AG04450 (cell line): Measurements from ENCODE around the gene WDR12. TPM values are rescaled to one million over a fixed set of nuclear protein-coding genes. Genes with fewer than 3 reads are reported as not detected.
"Not testable (repeated sequence)": the region's sequence is repeated elsewhere in the genome, so short reads cannot be mapped to it uniquely, and the experiment has no call there.

Source experiments
- CTCF ChIA-PET: fragments of 300-600, 350-600 bp; formaldehyde crosslinking; extraction: SDS; loops from one replicate; lab custom pipeline; 2022; ENCODE audit warnings: antibody characterized with exemption, inconsistent platforms; lab: Charles Lee
- POLR2A ChIA-PET: fragments of 350-600 bp; formaldehyde crosslinking; extraction: SDS; loops from one replicate; lab custom pipeline; 2021; ENCODE audit warnings: antibody characterized with exemption, inconsistent platforms; lab: Yijun Ruan, JAX
- DNase-seq: peaks from one replicate; pipeline ENCODE4 v3.0.0-alpha.2; 2011; ENCODE audit warnings: low read depth, low spot score
- H3K27ac ChIP-seq: one replicate; pipeline ENCODE4 v1.5.1; 2012; ENCODE audit warnings: low read depth, low read length, control low read depth
- H3K27me3 ChIP-seq: one replicate; pipeline ENCODE4 v1.6.0; 2012; ENCODE audit warnings: low read length; ENCODE audit not compliant: control insufficient read depth, insufficient read depth
- H3K4me3 ChIP-seq: 2 replicates; pipeline ENCODE4 v1.5.1; 2011; ENCODE audit warnings: mild to moderate bottlenecking, low read depth, low read length, control low read depth
- H3K9me3 ChIP-seq: 2 replicates; pipeline ENCODE4 v1.5.1; 2012; ENCODE audit warnings: low read length; ENCODE audit not compliant: control insufficient read depth, insufficient read depth
- polyA minus RNA-seq: library from RNA; depleted of rRNA, polyadenylated mRNA; stranded (reverse); fragments of >200 nt; gene quantifications from 2 replicates; pipeline ENCODE4 v1.2.3, GENCODE V29; 2011; rRNA and poly(A)+ RNA removed
- polyA plus RNA-seq: library from polyadenylated mRNA; depleted of rRNA; stranded (reverse); fragments of >200 nt; gene quantifications from 2 replicates; pipeline ENCODE4 v1.2.3, GENCODE V29; 2011; rRNA removed
- TF ChIP-seq, protein P1 (sequence below): IDR thresholded peaks from 2 replicates; pipeline ENCODE4 v1.5.1; 2011; ENCODE audit warnings: low read depth, low read length, control low read depth, inconsistent platforms

The WDR12 gene
- 30.6 and 51.9 TPM in 2 replicates for polyA plus RNA-seq
- 6.9 and 17.1 TPM in 2 replicates for polyA minus RNA-seq

- H3K27me3 ChIP-seq = no peaks in the 10 kb centered on the region
- POLR2A ChIA-PET = interaction anchor here (0.7 to 1.2 kb wide), 5 partner anchors 21 to 498 kb away, joined by 3 to 5 read pairs (median 3); no protein-coding TSS in a partner anchor
- TF ChIP-seq, protein P1, sequence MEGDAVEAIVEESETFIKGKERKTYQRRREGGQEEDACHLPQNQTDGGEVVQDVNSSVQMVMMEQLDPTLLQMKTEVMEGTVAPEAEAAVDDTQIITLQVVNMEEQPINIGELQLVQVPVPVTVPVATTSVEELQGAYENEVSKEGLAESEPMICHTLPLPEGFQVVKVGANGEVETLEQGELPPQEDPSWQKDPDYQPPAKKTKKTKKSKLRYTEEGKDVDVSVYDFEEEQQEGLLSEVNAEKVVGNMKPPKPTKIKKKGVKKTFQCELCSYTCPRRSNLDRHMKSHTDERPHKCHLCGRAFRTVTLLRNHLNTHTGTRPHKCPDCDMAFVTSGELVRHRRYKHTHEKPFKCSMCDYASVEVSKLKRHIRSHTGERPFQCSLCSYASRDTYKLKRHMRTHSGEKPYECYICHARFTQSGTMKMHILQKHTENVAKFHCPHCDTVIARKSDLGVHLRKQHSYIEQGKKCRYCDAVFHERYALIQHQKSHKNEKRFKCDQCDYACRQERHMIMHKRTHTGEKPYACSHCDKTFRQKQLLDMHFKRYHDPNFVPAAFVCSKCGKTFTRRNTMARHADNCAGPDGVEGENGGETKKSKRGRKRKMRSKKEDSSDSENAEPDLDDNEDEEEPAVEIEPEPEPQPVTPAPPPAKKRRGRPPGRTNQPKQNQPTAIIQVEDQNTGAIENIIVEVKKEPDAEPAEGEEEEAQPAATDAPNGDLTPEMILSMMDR = no peak
- H3K9me3 ChIP-seq = no peaks in the 10 kb centered on the region
- H3K27ac ChIP-seq = peak within 1 kb of the TSS; percentile 93
- CTCF ChIA-PET = interaction anchor here (0.5 to 1.0 kb wide), 3 partner anchors 39 to 339 kb away, joined by 3 read pairs; no protein-coding TSS in a partner anchor
- peak; percentile 88 for DNase-seq
- H3K4me3 ChIP-seq = peak within 1 kb of the TSS; percentile 97
Observed at GRCh38 chr2:202911512-202912341, at the start of gene WDR12, which contains the start of gene CARF. Gene WDR12, minus strand, starts transcription at chr2:202911673. Its CDS starts 197 bp downstream, at chr2:202911476. Gene CARF, plus strand, starts transcription at chr2:202912275. Its CDS starts 29,628 bp downstream, at chr2:202941903.

DNA sequence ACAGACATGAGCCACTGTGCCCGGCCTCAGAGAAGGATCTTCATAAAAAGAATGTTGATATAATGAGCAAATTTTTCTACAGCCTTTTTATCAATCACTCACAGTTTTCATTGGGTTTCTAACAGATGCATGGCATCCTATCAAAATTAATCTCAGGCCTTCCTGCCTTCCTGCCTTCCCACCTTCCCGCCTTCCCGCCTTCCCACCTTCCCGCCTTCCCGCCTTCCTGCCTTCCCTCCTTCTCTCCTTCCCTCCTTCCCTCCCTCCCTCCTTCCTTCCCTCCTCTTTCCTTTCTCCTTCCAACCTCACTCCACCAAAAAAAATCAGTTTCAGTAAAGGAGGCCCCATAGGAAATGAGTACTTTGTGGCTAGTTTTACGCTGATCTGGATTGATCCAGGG, 49.1 kb upstream of the WDR12 start:
- H3K9me3 ChIP-seq = no peaks in the 10 kb centered on the region
- ChIA-PET CTCF (no interaction called here), POLR2A (no interaction called here)
- H3K27ac ChIP-seq = no peak overlapping the region
- TF ChIP-seq, protein P1 = no peak
- no peak for DNase-seq
- no peaks in the 10 kb centered on the region for H3K27me3 ChIP-seq
- H3K4me3 ChIP-seq = no peak overlapping the region

GRCh38 chr2:202950592-202950991, 39.1 kb upstream of the WDR12 start:
- Histone ChIP-seq H3K27ac (no peak overlapping the region), H3K27me3 (no peaks in the 10 kb centered on the region), H3K9me3 (no peaks in the 10 kb centered on the region), H3K4me3 (no peak overlapping the region)
- ChIA-PET POLR2A (no interaction called here), CTCF (interaction anchor here (1.0 kb wide), 1 partner anchor 39 kb away, joined by 3 read pairs; the partner anchor contains the start of genes CARF and WDR12)
- no peak for DNase-seq
- TF ChIP-seq, protein P1 = no peak

DNA sequence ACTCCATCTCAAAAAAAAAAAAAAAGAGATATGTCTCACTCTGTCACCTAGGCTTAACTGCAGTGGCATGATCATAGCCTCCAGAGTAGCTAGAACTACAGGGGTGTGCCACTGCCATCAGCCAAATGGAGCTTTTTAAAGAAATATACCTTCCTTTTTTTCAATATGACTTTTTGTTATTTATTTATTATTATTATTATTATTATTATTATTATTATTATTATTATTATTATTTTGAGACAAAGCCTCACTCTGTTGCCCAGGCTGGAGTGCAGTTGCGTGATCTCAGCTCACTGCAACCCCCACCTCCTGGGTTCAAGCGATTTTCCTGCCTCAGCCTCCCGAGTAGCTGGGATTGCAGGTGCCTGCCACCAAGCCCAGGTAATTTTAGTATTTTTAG, 37.9 kb upstream of the WDR12 start:
- H3K27ac ChIP-seq, POLR2A ChIA-PET, H3K27me3 ChIP-seq, DNase-seq, H3K4me3 ChIP-seq, H3K9me3 ChIP-seq, CTCF ChIA-PET: not testable (repeated sequence)

GRCh38 chr2:202945497-202945896, 34.0 kb upstream of the WDR12 start:
- no peak overlapping the region for H3K4me3 ChIP-seq
- CTCF ChIA-PET = no interaction called here
- TF ChIP-seq, protein P1 = no peak
- no peaks in the 10 kb centered on the region for H3K9me3 ChIP-seq
- DNase-seq = no peak
- no peaks in the 10 kb centered on the region for H3K27me3 ChIP-seq
- POLR2A ChIA-PET = no interaction called here
- no peak overlapping the region for H3K27ac ChIP-seq
